ENCODE results near the gene EPHB1. TPM values are rescaled to one million over a fixed set of nuclear protein-coding genes. Genes with fewer than 3 reads are reported as not detected.

The EPHB1 gene
- total RNA-seq, 1 experiment from 2014 or later, result 0.86 TPM

DNA sequence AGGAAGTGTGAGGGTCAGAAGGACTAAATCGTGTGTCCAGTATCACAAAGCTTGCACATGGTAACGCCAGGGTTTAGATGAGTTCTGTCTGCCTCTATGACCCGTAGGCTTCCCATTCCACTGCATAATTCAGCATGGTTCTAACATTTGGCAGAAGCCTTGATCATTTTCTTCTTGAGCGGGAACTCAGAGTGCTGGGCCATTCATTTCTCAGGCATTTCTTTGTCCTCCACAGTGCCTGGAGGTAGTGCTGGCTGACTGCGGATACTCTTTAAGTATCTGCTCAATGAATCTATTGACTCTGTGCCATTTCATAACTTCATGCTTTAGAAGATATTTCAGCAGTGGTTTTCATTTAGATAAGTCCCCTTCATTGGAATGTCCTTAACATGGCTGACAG lies 370.2 kb downstream of the EPHB1 start:
- Histone ChIP-seq H3K4me2 (ENCODE audit: low read length) (no peak overlapping the region), H3K4me1 (ENCODE audit: control insufficient read depth in 1 of 2, insufficient read depth in 2 of 2, low read length in 2 of 2) (no peaks in the 10 kb centered on the region), H4K20me1 (ENCODE audit: insufficient read depth) (no peaks in the 10 kb centered on the region), H3K9me2 (ENCODE audit: insufficient read depth) (no peaks in the 10 kb centered on the region), H3K79me2 (ENCODE audit: insufficient read depth, low read length) (no peaks in the 10 kb centered on the region), H3K27me3 (ENCODE audit: insufficient read depth, low read length) (peaks cover 52% of the 10 kb centered on the region), H3K9ac (ENCODE audit: low read length) (no peak overlapping the region), H3K27ac (ENCODE audit: low read depth, low read length) (no peak overlapping the region), H3K4me3 (replicated peaks in 1 of 2; ENCODE audit: low read depth in 1 of 2, low read length in 2 of 2) (no peak overlapping the region), H2AFZ (ENCODE audit: low read depth, low read length, poor library complexity, severe bottlenecking) (no peak overlapping the region), H3K36me3 (ENCODE audit: control insufficient read depth in 1 of 2, insufficient read depth in 2 of 2, low read length in 2 of 2) (no peaks in the 10 kb centered on the region), H3K9me3 (ENCODE audit: control insufficient read depth in 1 of 2, insufficient read depth in 1 of 2, low read depth in 1 of 2, low read length in 2 of 2) (no peaks in the 10 kb centered on the region)
- ChIA-PET CTCF (no interaction called here), RAD21 (ENCODE audit: low non-redundant PET in 1 of 2, low total read pairs in 2 of 2, uncharacterized antibody in 2 of 2, unreplicated experiment in 2 of 2) (no interaction called here), POLR2A (no interaction called here)
- BruUV-seq (replicated peaks), result no TSS peak
- DNase-seq (ENCODE audit: low read depth, low spot score), result no peak
- ATAC-seq, result no peak
- no peak for TF ChIP-seq POLR2A (IDR thresholded peaks at IDR 0.05; ENCODE audit: borderline replicate concordance, extremely low read depth, insufficient read depth, insufficient read length)
- no peak for TF ChIP-seq CEBPB (IDR thresholded peaks at IDR 0.05; ENCODE audit: low read depth)
- no peak for TF ChIP-seq RAD21 (IDR thresholded peaks at IDR 0.05; ENCODE audit: low read depth)
- intact Hi-C loops (cut with micrococcal nuclease), result no loop called here

DNA sequence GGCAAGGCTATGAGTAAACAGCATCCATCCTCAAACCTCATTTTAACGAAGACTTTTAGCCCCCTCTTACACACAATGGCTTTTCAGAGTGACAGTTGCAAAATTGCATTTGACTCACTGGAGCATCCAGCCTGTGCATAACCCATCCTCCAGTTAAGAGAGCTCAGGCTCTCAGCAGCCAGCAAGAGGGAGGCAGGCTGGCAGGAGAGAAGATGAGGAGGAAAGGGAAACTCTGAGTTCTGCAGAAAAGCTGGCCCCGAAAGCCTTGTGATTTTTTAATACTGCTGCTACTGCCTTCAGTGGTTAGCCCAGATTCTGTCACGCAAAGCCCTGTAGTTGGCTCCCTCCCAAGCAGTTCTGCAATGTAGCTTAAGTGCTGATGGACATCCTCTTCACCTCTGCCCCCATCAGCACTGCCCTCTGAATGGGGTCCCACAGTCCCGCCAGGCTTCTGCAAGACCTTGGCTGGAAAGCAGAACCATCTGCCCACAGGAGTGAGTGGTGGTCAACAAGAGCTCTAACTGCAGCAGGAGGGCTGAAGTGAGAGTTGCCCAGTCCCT lies 371.3 kb downstream of the EPHB1 start:
- DNase-seq (ENCODE audit: low read depth, low spot score) (no peak), ATAC-seq (no peak)
- Histone ChIP-seq H2AFZ (ENCODE audit: low read depth, low read length, poor library complexity, severe bottlenecking) (no peak overlapping the region), H4K20me1 (ENCODE audit: insufficient read depth) (no peaks in the 10 kb centered on the region), H3K27me3 (ENCODE audit: insufficient read depth, low read length) (peaks cover 52% of the 10 kb centered on the region), H3K9ac (ENCODE audit: low read length) (no peak overlapping the region), H3K4me1 (ENCODE audit: control insufficient read depth in 1 of 2, insufficient read depth in 2 of 2, low read length in 2 of 2) (no peaks in the 10 kb centered on the region), H3K4me3 (replicated peaks in 1 of 2; ENCODE audit: low read depth in 1 of 2, low read length in 2 of 2) (no peak overlapping the region), H3K4me2 (ENCODE audit: low read length) (no peak overlapping the region), H3K27ac (ENCODE audit: low read depth, low read length) (no peak overlapping the region), H3K79me2 (ENCODE audit: insufficient read depth, low read length) (no peaks in the 10 kb centered on the region), H3K36me3 (ENCODE audit: control insufficient read depth in 1 of 2, insufficient read depth in 2 of 2, low read length in 2 of 2) (no peaks in the 10 kb centered on the region), H3K9me2 (ENCODE audit: insufficient read depth) (no peaks in the 10 kb centered on the region), H3K9me3 (ENCODE audit: control insufficient read depth in 1 of 2, insufficient read depth in 1 of 2, low read depth in 1 of 2, low read length in 2 of 2) (no peaks in the 10 kb centered on the region)
- intact Hi-C loops (cut with micrococcal nuclease), result no loop called here
- ChIA-PET RAD21 (ENCODE audit: low non-redundant PET in 1 of 2, low total read pairs in 2 of 2, uncharacterized antibody in 2 of 2, unreplicated experiment in 2 of 2) (no interaction called here), POLR2A (no interaction called here), CTCF (no interaction called here)
- no TSS peak for BruUV-seq (replicated peaks)
- TF ChIP-seq CBX3 (IDR thresholded peaks at IDR 0.05; ENCODE audit: low read depth) (no peak), TCF7L2 (IDR thresholded peaks at IDR 0.05; ENCODE audit: borderline replicate concordance, extremely low read depth, insufficient read depth, insufficient read length) (no peak)

Data from HCT116 (cell line).